Ascending aorta (tissue), 2 donors: Measurements from ENCODE around the gene CNDP2. TPM values are rescaled to one million over a fixed set of nuclear protein-coding genes. Genes with fewer than 3 reads are reported as not detected.

Experiments used
- DNase-seq, 2 donors: peaks; one replicate each; pipeline ENCODE4 v3.0.0-alpha.2; 2019; ENCODE audit warnings: low spot score in 2 of 2
- H3K27ac ChIP-seq, 2 donors: fragments of 200-600 bp; sonication (generic); one replicate each; pipeline ENCODE4 v1.5.1; 2016 to 2017; ENCODE audit warnings: mild to moderate bottlenecking in 1 of 2
- H3K27me3 ChIP-seq: fragments of 200-600 bp; sonication (generic); one replicate; pipeline ENCODE4 v1.5.1; 2017
- H3K36me3 ChIP-seq, 2 donors: fragments of 200-600 bp; sonication (generic); one replicate each; pipeline ENCODE4 v1.5.1; 2016
- H3K4me1 ChIP-seq, 2 donors: fragments of 200-600 bp; sonication (generic); one replicate each; pipeline ENCODE4 v1.5.1; 2016 to 2017; ENCODE audit warnings: mild to moderate bottlenecking in 1 of 2
- H3K4me3 ChIP-seq, 2 donors: fragments of 200-600 bp; sonication (generic); one replicate each; pipeline ENCODE4 v1.5.1; 2016 to 2017; ENCODE audit warnings: mild to moderate bottlenecking in 1 of 2
- H3K9me3 ChIP-seq, 2 donors: fragments of 200-600 bp; sonication (generic); one replicate each; pipeline ENCODE4 v1.5.1; 2016
- intact Hi-C: fragments of 100-400 bp; cut with DNase I; formaldehyde crosslinking; loops from one replicate; pipeline ENCODE4 v1.15.1; 2023
- total RNA-seq: library from RNA; depleted of rRNA; stranded (reverse); fragments of >200 nt; gene quantifications from one replicate; pipeline ENCODE4 v1.1.0, GENCODE V29; 2016
- TF ChIP-seq, protein P1 (sequence below), 3 experiments: fragments of 200-600 bp in 2 of 3; fragments of 450-650 bp in 1 of 3; sonication (generic) in 2 of 3; IDR thresholded peaks; one replicate each; pipeline ENCODE4 v1.5.1; 2016 to 2019; ENCODE audit warnings: antibody characterized with exemption in 3 of 3, mild to moderate bottlenecking in 1 of 3, moderate library complexity in 1 of 3

The CNDP2 gene
- 33.5 TPM for total RNA-seq

DNA sequence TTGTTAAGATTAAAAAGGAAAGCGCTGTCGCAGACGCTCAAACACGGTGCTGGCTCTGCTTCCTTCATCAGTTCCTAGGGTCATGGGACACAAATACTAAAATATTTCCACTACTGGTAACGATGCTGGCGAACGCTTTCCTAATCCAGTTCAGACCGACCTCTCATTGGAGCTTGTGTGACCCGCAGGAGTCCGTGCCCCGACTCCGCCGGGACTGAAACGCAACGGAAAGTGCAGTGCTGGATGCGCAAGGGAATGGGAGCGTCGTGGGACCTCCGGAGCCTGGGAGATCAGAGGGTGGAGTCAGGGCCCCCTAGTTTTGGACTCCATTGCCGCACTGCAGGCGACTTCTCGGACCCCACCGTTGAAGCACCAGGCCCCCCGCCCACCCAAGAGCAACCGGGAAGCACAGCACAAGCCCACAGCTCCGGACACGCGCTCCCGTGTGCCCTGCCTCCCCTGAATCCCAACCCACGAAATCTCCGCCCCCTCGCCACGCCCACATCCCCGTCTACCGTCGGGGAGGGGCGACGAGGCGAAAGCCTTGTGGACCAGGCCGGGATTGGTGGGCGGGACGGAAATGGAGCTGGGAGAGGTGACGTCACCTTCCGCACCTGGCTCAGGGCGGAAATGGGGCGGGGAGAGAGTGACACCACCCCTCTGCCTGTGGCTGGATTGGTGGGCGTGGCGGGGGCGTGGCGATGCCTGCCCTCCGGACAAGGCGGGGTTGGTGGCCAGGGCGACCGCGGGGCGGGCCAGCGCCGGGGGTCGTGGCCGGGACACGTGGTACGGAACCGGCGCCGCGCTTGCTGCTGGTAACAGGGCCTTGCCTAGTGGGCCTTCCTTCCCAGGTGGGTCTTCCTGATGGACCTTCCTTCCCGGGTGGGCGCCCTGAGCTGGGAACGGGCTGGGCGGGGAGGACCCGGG lies at the start of gene CNDP2:
TSS of gene CNDP2 (plus strand) at position 783 of the 927 bp plus-strand sequence. CDS start 3,611 bp downstream, outside the sequence.
- DNase-seq = peak; percentile 98 to 100
- peak within 1 kb of the TSS; percentile 88 to 97 for H3K27ac ChIP-seq
- H3K36me3 ChIP-seq = peaks cover 0 to 2% of the 10 kb centered on the region in 2 donors
- no peaks in the 10 kb centered on the region for H3K27me3 ChIP-seq
- H3K4me3 ChIP-seq = peak within 1 kb of the TSS; percentile 75 to 87
- H3K4me1 ChIP-seq = peaks cover 0 to 9% of the 10 kb centered on the region in 2 donors
- intact Hi-C loops = loop anchor here (1.0 to 10.0 kb wide), 9 partner anchors 56 to 1999 kb away; partner anchors contain the start of genes PTGR3, TIMM21, ZNF407 and ZNF516
- TF ChIP-seq, protein P1, sequence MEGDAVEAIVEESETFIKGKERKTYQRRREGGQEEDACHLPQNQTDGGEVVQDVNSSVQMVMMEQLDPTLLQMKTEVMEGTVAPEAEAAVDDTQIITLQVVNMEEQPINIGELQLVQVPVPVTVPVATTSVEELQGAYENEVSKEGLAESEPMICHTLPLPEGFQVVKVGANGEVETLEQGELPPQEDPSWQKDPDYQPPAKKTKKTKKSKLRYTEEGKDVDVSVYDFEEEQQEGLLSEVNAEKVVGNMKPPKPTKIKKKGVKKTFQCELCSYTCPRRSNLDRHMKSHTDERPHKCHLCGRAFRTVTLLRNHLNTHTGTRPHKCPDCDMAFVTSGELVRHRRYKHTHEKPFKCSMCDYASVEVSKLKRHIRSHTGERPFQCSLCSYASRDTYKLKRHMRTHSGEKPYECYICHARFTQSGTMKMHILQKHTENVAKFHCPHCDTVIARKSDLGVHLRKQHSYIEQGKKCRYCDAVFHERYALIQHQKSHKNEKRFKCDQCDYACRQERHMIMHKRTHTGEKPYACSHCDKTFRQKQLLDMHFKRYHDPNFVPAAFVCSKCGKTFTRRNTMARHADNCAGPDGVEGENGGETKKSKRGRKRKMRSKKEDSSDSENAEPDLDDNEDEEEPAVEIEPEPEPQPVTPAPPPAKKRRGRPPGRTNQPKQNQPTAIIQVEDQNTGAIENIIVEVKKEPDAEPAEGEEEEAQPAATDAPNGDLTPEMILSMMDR (IDR thresholded peaks at IDR 0.05) = no peak
- H3K9me3 ChIP-seq = no peaks in the 10 kb centered on the region

DNA sequence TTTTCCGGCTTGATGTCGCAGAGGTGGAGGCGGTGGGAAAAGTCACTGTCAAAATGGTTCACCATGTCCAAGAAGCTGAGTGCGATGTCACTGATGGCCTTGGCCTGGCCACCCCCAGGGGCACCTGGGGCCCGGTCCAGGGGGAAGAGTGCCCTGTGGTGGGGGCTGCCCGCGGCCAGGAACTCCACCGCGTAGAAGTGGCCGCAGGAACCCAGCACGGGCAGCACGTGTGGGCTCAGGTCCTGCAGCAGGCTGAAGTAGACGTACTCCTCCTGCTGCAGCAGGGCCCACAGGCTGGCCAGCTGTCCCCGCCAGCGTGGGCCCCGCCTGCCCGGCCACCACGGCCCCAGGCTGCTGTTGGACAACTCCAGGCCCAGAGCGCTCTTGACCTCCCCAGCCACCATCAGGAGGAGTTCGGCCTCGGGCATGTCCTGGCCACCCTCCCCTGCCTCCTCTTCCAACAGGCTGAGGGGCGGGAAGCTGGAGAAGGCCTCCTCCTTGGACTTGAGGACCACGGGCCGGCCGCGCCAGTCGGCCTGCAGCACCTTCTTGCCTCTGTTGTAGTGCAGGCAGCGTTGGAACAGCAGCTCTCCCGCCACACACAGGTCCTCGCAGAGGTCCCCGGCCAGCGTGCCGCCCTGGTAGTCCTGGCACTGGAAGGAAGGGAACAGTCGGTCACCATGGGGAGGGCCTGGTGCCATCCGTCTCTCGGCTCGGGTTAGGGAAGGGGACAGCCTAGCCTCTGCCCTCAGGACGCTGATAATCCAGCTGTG lies 49.3 kb upstream of the CNDP2 start:
- TF ChIP-seq, protein P1 (IDR thresholded peaks at IDR 0.05) = no peak
- DNase-seq = peak in 1 of 2 donors; percentile 60
- H3K9me3 ChIP-seq = no peaks in the 10 kb centered on the region
- H3K27me3 ChIP-seq = no peaks in the 10 kb centered on the region
- H3K4me3 ChIP-seq = no peak overlapping the region
- no peaks in the 10 kb centered on the region for H3K36me3 ChIP-seq
- H3K27ac ChIP-seq = no peak overlapping the region
- intact Hi-C loops = no loop called here
- no peaks in the 10 kb centered on the region for H3K4me1 ChIP-seq

DNA sequence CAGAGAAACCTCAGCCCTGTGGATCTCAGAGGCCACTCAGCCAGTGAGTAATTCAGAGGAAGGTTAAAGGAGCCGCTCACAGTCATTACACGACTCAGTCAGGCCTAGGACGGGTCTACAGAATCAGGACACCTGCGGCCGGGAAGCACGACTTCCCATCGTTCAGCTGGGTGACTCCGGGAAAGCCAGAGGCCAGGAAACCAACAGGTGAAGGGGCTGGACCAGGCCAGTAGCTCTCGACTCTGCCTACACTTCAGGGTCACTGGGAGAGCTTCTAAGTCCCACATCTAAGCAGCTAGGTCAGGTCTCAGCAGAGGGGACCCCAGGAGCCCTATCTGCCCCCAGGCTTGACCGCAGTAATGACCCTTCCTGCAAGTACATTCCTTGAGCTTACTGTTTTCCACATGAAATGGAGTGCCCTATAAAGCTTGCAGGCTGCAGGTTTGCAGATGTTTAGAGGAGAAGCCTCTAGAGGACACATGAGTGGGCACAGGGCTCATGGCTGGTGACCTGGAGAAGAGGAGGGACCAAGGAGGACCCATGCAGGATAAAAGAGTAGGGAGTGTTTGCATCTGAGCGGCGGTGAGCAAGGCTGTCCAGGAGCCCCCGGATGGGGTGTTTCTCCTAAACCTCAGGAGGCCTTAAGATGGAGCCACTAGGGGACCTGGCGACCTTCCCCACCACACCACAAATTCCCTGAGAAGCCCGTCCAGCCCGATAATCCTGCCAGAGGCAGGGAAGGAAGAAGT lies 48.6 kb upstream of the CNDP2 start:
- Histone ChIP-seq H3K27ac (no peak overlapping the region), H3K4me1 (no peaks in the 10 kb centered on the region), H3K9me3 (no peaks in the 10 kb centered on the region), H3K36me3 (no peaks in the 10 kb centered on the region), H3K4me3 (no peak overlapping the region), H3K27me3 (no peaks in the 10 kb centered on the region)
- DNase-seq = peak in 1 of 2 donors; percentile 59
- intact Hi-C loops = no loop called here
- TF ChIP-seq, protein P1 (IDR thresholded peaks at IDR 0.05) = no peak

DNA sequence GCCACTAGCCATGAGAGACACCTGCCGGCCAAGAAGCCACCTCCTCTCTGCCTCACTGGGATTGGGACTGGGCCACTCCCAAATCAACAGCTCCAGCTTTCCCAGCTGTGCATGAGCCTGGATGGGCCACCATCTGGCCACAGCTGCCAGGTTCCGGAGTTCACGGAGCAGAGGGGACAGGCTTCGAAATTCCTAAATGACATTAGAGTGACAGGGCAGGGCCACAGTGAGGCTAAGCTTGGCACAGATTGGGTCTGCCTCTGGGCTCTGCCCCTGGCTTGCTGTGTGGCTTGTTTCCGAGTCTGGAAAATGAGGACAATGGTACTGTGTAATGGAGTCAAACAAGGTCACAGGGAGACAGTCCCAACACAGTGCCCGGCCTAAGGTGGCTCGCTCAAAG lies 45.5 kb upstream of the CNDP2 start:
- intact Hi-C loops = no loop called here
- H3K27me3 ChIP-seq = no peaks in the 10 kb centered on the region

More for the DNA sequence above, 45.5 kb upstream of the CNDP2 start:
- TF ChIP-seq, protein P1 (IDR thresholded peaks at IDR 0.05) = no peak
- no peak overlapping the region for H3K27ac ChIP-seq
- no peaks in the 10 kb centered on the region for H3K36me3 ChIP-seq
- H3K4me3 ChIP-seq = no peak overlapping the region
- H3K4me1 ChIP-seq = no peaks in the 10 kb centered on the region
- no peaks in the 10 kb centered on the region for H3K9me3 ChIP-seq
- peak in 1 of 2 donors; percentile 45 for DNase-seq
